ENCODE data around the gene SH2D7. TPM values are rescaled to one million over a fixed set of nuclear protein-coding genes. Genes with fewer than 3 reads are reported as not detected.

SH2D7 gene
- total RNA-seq: not detected in 2 replicates

DNA sequence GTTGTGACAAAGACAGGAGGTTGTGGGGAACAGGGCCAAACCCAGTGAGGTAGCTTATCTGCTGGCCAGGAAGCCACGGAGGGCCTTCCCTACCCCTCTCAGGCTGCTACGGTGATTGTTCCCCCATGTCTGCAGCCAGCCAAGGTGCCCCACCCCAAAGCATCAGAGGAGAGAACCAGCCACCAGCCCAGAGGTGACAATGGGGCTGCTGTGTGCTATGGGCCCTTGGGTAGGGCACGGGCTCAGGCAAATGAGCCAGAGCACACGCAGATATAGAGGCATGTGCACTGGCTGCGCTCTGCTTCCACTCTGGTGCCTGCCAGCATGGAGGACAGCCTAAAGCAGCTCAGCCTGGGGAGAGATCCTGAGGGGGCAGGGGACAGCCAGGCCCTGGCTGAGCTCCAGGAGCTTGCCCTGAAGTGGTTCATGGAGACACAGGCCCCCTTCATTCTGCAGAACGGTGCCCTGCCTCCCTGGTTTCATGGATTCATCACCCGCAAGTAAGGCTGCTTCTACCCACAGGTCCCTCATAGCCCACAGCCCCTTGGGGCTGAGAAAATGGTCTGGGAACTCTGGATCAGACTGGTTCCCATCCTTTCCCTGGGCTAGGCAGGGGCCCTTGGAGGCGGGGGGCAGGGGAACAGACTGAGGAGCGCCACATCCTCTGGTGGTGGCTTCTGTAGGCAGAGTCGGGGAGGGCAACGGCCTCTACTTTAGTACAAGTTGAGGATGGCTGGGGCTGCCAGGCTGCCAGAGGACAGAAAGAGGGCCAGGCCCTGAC is at the start of gene SH2D7:
Gene SH2D7 (plus strand): TSS at position 301 of the 781 bp plus-strand sequence. CDS start 24 bp downstream, at position 325.

DNA sequence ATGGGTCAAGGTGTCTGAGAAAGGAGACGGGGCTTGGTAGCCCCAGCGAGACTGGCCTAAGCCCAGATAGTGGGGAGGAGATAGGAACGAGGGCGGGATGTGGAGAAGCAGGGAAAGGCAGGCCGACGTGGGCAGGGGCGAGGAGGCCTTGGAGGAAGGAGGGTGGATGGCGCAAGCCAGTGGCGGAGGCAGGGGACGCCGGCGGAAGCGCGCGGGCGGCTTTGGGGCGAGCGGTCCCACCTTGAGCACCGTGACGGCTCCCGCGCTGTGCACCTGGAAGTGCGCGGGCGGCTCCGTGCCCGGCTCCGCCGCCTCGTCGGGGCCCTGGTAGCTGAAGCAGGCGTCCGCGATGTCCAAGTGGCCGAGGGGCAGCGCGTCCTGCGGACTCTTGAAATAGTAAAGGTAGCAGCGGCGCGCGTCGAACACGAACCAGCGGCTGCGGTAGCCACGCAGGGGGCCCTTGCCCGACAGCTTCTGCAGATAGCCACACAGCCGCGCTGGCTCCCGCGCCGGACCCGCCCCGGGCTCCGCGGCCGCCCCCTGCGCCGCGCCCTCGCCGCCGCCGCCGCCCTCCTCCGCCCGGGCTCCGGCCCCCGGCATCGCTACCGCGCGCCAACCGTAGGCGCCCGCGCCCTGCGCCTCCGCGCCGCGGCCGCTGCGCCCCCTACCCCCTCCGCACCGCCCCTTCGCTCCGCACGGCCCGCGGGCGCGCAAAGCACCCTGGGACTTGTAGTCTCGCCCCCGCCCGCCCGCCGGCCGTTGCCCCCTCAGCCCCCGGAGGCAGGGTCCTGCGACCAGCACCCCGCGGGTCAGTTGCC is 15.1 kb upstream of the SH2D7 start, which contains the start of gene TBC1D2B:
Gene TBC1D2B (minus strand): TSS at position 659 of the 818 bp plus-strand sequence. CDS start 59 bp downstream, at position 600.

DNA sequence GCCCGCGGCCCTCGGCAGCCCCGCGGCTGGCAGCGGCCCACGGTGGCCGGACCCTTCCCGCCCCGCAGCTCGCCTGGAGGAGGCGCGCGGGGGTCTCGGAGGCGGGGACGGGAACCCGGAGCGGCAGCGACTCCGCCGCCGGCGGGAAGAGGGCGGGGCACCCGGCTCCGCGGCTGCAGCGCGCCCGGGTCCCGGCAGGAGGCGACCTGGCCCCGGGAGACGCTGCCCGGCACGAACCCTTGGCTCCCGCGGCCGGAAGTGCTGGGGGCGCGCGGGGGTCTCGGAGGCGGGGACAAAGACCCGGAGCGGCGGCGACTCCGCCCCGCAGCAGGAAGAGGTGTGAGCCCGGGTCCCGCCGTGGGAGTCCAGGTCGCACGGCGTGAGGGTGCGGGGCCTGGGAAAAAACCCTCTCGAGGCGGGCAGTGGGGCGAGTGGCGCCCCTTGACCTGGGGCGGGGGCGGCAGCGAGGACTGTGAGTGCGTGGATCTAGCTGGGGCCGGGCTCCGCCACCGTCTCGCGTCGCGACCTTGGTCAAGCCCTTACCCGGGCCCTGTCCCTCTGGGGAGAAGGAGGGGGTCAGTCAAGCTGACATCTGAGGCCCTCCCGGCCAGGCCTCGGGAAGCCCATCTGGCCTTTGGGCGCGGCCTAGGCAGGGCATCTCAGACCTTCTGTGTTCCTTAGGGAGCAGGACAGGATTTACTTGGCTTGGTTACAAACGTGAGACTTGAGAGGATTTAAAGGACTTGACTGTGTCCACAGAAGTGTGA is 39.1 kb downstream of the SH2D7 start, which contains the start of gene CIB2:
Gene CIB2 (minus strand): TSS at position 151 of the 767 bp plus-strand sequence. CDS start 230 bp downstream, outside the sequence.

DNA sequence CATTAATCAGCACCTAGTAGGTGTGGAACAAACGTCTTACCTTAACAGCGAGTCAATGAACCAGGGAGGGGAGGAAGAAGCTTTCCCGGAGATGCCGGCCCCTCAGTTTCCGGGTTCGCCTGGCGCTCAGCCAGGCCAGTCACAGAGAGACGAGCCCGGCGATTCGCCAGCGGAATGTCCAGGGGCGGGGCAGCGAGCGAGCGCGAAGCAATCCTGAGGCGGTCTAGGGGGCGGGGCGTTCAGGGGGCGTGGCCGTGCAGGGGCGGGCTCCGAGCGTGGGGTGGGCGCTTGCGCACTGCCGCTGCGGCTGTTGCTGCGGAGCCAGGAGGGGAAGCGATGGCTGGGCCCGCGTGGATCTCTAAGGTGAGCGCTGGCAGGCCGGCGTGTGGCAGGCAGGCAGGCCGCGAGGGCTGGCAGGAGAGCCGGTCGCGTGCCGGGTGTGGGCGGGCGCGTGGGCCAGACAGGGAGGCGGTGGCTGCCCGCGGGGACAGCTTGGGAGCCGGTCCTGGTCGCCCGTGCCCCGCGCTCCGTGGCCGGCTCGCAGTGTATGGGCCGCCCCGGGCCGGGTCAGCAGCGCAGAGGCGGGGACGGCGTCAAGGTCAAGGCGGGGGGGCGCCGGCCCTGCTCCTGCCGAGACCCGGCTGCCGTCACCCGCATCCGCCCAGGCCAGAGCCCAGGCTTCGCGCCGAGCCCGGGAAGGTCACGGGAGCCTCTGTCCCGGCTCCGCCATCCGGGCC is 56.9 kb downstream of the SH2D7 start, which contains the start of gene IDH3A:
Gene IDH3A (plus strand): TSS at position 295 of the 737 bp plus-strand sequence. CDS start 42 bp downstream, at position 337.

Other genes with a start within 250 kb of the SH2D7 start
- gene TBC1D2B, start 14.8 kb upstream of the SH2D7 start, total RNA-seq: 13.3 and 19.0 TPM in 2 replicates
- gene CIB2, start 38.9 kb downstream of the SH2D7 start, total RNA-seq: 9.7 and 15.2 TPM in 2 replicates
- 33.5 and 73.3 TPM in 2 replicates for gene IDH3A, start 56.8 kb downstream of the SH2D7 start, total RNA-seq
- gene ACSBG1, start 142.0 kb downstream of the SH2D7 start, total RNA-seq: not detected in 2 replicates
- gene DNAJA4, start 172.0 kb downstream of the SH2D7 start, total RNA-seq: 2.2 and 3.2 TPM in 2 replicates
- 58.9 and 83.6 TPM in 2 replicates for gene SKIC8, start 207.0 kb downstream of the SH2D7 start, total RNA-seq
- not detected in 2 replicates for gene CRABP1, start 247.8 kb downstream of the SH2D7 start, total RNA-seq